HepG2 (cell line): ENCODE results near the gene METTL14. TPM values are rescaled to one million over a fixed set of nuclear protein-coding genes. Genes with fewer than 3 reads are reported as not detected.

ENCODE experiments used
- CEBPZ ChIP-seq: IDR thresholded peaks from 2 replicates; pipeline ENCODE4 v1.6.1; 2012; ENCODE audit warnings: low read length, improper control_type of control experiment
- E2F1 ChIP-seq: sonication (generic); formaldehyde crosslinking; IDR thresholded peaks from 2 replicates; pipeline ENCODE4 v1.5.0; 2020; ENCODE audit warnings: missing genetic modification reagents
- EEA1 ChIP-seq: sonication (generic); formaldehyde crosslinking; IDR thresholded peaks from 2 replicates; pipeline ENCODE4 v1.5.1; 2020; ENCODE audit warnings: mild to moderate bottlenecking, missing genetic modification reagents, borderline replicate concordance
- FOXO4 ChIP-seq: sonication (generic); formaldehyde crosslinking; conservative IDR thresholded peaks from 2 replicates; pipeline ENCODE4 v1.8.1; 2023; ENCODE audit warnings: missing genetic modification reagents
- FOXP4 ChIP-seq: sonication (generic); formaldehyde crosslinking; IDR thresholded peaks from 2 replicates; pipeline ENCODE4 v1.4.0; 2020; ENCODE audit warnings: missing genetic modification reagents
- GPN1 ChIP-seq: sonication (generic); formaldehyde crosslinking; IDR thresholded peaks from 2 replicates; pipeline ENCODE4 v1.5.1; 2020; ENCODE audit warnings: missing genetic modification reagents, borderline replicate concordance
- KLF16 ChIP-seq, 2 experiments: sonication (generic) in 1 of 2; formaldehyde crosslinking in 1 of 2; IDR thresholded peaks; 2 replicates each; pipeline versions ENCODE4 v1.6.1 to v1.8.0; 2016 to 2023; ENCODE audit warnings: missing genetic modification reagents in 2 of 2, missing compliant biosample characterization in 1 of 2
- NFKB2 ChIP-seq: sonication (generic); formaldehyde crosslinking; IDR thresholded peaks from 2 replicates; pipeline ENCODE4 v1.4.0; 2020; ENCODE audit warnings: missing genetic modification reagents, borderline replicate concordance
- NKX3-1 ChIP-seq: sonication (generic); formaldehyde crosslinking; IDR thresholded peaks from 2 replicates; pipeline ENCODE4 v1.5.0; 2020; ENCODE audit warnings: missing genetic modification reagents
- PRDM15 ChIP-seq: sonication (generic); formaldehyde crosslinking; IDR thresholded peaks from 2 replicates; pipeline ENCODE4 v1.4.0; 2020; ENCODE audit warnings: missing genetic modification reagents
- SMARCE1 ChIP-seq: fragments of 450-650 bp; IDR thresholded peaks from 2 replicates; pipeline ENCODE4 v1.6.1; 2017; ENCODE audit warnings: borderline replicate concordance
- SSRP1 ChIP-seq: IDR thresholded peaks from 2 replicates; pipeline ENCODE4 v1.6.1; 2016; ENCODE audit warnings: control low read depth
- SYNCRIP ChIP-seq: fragments of 200-400 bp; formaldehyde crosslinking; IDR thresholded peaks from 2 replicates; pipeline ENCODE4 v1.6.1; 2018; ENCODE audit warnings: mild to moderate bottlenecking, low read depth, low read length; ENCODE audit not compliant: insufficient read depth
- ZFY ChIP-seq: sonication (generic); formaldehyde crosslinking; IDR thresholded peaks from 2 replicates; pipeline ENCODE4 v1.4.0; 2020; ENCODE audit warnings: missing genetic modification reagents
- ZNF350 ChIP-seq: sonication (generic); formaldehyde crosslinking; IDR thresholded peaks from 2 replicates; pipeline ENCODE4 v1.4.0; 2020; ENCODE audit warnings: mild to moderate bottlenecking, low read depth, missing genetic modification reagents, borderline replicate concordance
- ZSCAN22 ChIP-seq: sonication (generic); formaldehyde crosslinking; IDR thresholded peaks from 2 replicates; pipeline ENCODE4 v1.4.0; 2020; ENCODE audit warnings: mild to moderate bottlenecking, missing genetic modification reagents
- polyA plus RNA-seq, 8 experiments: library from polyadenylated mRNA; depleted of rRNA in 3 of 8; stranded (reverse) in 7 of 8; unstranded in 1 of 8; fragments of >200 nt; fragmentation: Illumina TruSeq in 4 of 8; extraction: Trizol in 4 of 8; gene quantifications; 2 replicates each; pipeline versions ENCODE4 v1.2.1 to v1.2.3, GENCODE V29; 2011 to 2016; ENCODE audit warnings: low read depth in 4 of 8, missing spikeins in 1 of 8, mixed read lengths in 1 of 8; ENCODE audit not compliant: insufficient read depth in 1 of 8
- total RNA-seq, 5 experiments: library from RNA; depleted of rRNA; stranded (reverse); fragments of >200 nt; fragmentation: Illumina TruSeq; extraction: Trizol; gene quantifications; 2 replicates each; pipeline ENCODE4 v1.2.3, GENCODE V29; 2016; ENCODE audit warnings: low read depth in 1 of 5

Gene METTL14
- total and polyA plus RNA-seq, 2 of the 13 experiments (the other 11 are each of a cell fraction or from before 2014, with no cell fraction given), result 11.6 to 44.9 TPM

GRCh38 chr4:118684873-118685811, at the start of gene METTL14 (continued):
- TF ChIP-seq PRDM15 (peak; percentile 48; the same call in 1 of the 2 replicates), SYNCRIP (no peak), ZNF350 (CRISPR knock-in tag) (peak; percentile 29; the same call in 1 of the 2 replicates), GPN1 (CRISPR knock-in tag) (no peak), EEA1 (CRISPR knock-in tag) (no peak), FOXO4 (CRISPR knock-in tag) (no peak), E2F1 (CRISPR knock-in tag) (peak; percentile 49; the same call in 1 of the 2 replicates), NFKB2 (CRISPR knock-in tag) (peak; percentile 77; the same call in 1 of the 2 replicates), SSRP1 (CRISPR knock-in tag) (no peak), ZFY (CRISPR knock-in tag) (peak; percentile 90), CEBPZ (no peak), NKX3-1 (CRISPR knock-in tag) (no peak), ZSCAN22 (CRISPR knock-in tag) (peak; percentile 84), SMARCE1 (no peak), FOXP4 (CRISPR knock-in tag) (peak; percentile 36; the same call in 1 of the 2 replicates), KLF16 (CRISPR knock-in tag; IDR thresholded peaks at IDR 0.05) (no peak)
